ENCODE measurements around the gene REEP5.

REEP5 gene

DNA sequence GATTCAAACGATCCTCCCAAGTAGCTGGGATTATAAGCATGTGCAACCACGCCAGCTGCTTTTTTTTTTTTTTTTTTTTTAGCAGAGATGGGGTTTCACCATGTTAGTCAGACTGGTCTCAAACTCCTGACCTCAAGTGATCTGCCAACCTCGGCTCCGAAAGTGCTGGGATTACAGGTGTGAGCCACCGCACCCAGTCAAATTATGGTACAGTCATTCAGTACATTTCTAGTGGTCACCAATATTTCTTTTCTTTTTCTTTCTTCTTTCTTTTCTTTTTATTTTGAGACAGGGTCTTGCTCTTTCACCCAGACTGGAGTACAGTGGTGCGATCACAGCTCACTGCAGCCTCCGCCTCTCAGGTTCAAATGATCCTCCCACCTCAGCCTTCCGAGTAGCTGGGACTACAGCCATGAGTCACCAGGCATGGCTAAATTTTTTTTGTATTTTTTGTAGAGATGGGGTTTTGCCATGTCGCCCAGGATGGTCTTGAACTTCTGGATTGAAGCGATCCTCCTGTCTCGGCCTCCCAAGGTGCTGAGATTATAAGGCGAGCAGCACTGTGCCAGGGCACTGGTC lies 29.2 kb upstream of the REEP5 start:
- no peak for DNase-seq (ENCODE audit: low read depth)
- H3K4me3 ChIP-seq (ENCODE audit: control insufficient read depth, low read depth, low read length), result no peak overlapping the region
- no peak for TF ChIP-seq CTCF (conservative IDR thresholded peaks at IDR 0.05; ENCODE audit: control insufficient read depth, insufficient read depth, low read depth, low read length)

DNA sequence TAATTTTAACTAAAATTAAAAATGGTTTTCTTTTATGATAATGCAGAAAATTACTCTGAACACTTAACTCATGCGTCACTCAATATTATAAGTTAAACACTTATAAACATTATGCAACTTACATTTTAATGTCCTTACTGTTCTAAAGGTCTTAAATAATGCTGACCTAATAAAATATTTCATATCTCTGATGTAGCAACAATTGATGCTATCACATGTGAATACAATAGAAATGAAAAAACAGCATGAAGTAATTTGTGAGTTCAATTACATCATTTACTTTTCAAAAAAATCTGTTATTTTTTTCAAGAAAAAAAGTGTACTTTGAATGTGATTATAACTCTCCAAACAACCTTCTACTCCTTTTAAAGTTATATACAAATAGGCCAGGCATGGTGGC lies 26.4 kb upstream of the REEP5 start:
- no peak for TF ChIP-seq CTCF (conservative IDR thresholded peaks at IDR 0.05; ENCODE audit: control insufficient read depth, insufficient read depth, low read depth, low read length)
- no peak for DNase-seq (ENCODE audit: low read depth)

GRCh38 chr5:112940670-112941069 lies 18.6 kb upstream of the REEP5 start:
- TF ChIP-seq CTCF (conservative IDR thresholded peaks at IDR 0.05; ENCODE audit: control insufficient read depth, insufficient read depth, low read depth, low read length), result no peak
- no peak overlapping the region for H3K4me3 ChIP-seq (ENCODE audit: control insufficient read depth, low read depth, low read length)
- no peak for DNase-seq (ENCODE audit: low read depth)

More for the DNA sequence above, 26.4 kb upstream of the REEP5 start:
- H3K4me3 ChIP-seq (ENCODE audit: control insufficient read depth, low read depth, low read length), result no peak overlapping the region

- H3K4me3 ChIP-seq (ENCODE audit: control insufficient read depth, low read depth, low read length), result no peak overlapping the region
- no peak for TF ChIP-seq CTCF (conservative IDR thresholded peaks at IDR 0.05; ENCODE audit: control insufficient read depth, insufficient read depth, low read depth, low read length)
- DNase-seq (ENCODE audit: low read depth), result no peak
Observed at GRCh38 chr5:112938286-112938685, 16.3 kb upstream of the REEP5 start.

- no peak for TF ChIP-seq CTCF (conservative IDR thresholded peaks at IDR 0.05; ENCODE audit: control insufficient read depth, insufficient read depth, low read depth, low read length)
- H3K4me3 ChIP-seq (ENCODE audit: control insufficient read depth, low read depth, low read length), result no peak overlapping the region
- DNase-seq (ENCODE audit: low read depth), result peak; percentile 49
Observed at GRCh38 chr5:112935675-112936074, 13.6 kb upstream of the REEP5 start.

DNA sequence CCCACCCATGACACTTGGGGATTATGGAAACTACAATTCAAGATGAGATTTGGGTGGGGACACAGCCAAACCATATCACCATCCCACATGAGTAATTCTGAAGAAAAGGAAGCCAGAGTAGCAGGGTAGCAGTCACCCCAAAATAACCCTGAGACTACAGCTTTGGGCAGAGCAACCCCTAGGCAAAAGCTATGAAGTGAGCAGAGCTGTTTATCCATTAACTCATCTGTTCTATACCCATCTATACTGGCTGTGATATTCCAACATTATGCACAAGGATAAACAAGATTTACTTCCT lies 12.3 kb upstream of the REEP5 start:
- no peak for TF ChIP-seq CTCF (conservative IDR thresholded peaks at IDR 0.05; ENCODE audit: control insufficient read depth, insufficient read depth, low read depth, low read length)
- H3K4me3 ChIP-seq (ENCODE audit: control insufficient read depth, low read depth, low read length), result no peak overlapping the region
- no peak for DNase-seq (ENCODE audit: low read depth)
